Germinal center (tissue), 1 donor: ENCODE measurements around the gene CDK1.

Experiments
- DNase-seq: peaks from one replicate; pipeline ENCODE4 v3.0.0; 2012; ENCODE audit warnings: mixed read lengths, low spot score

Gene CDK1

GRCh38 chr10:60778971-60779796, 906 bp downstream of the CDK1 start:
- no peak for DNase-seq

- DNase-seq: no peak
Measured at GRCh38 chr10:60781661-60782060, 3.4 kb downstream of the CDK1 start.

DNA sequence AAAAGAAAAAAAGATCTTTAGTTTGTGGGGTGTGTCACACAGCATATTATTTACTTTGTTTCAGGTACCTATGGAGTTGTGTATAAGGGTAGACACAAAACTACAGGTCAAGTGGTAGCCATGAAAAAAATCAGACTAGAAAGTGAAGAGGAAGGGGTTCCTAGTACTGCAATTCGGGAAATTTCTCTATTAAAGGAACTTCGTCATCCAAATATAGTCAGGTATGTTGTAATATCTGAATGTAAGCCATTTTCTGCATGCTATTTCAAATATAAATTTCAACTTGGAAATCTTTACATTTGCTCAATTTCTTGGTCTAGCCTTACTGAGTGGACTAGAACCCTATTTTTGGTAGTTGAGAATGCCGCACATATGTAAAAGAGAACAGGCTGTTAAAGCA, 6.4 kb downstream of the CDK1 start:
- no peak for DNase-seq

DNA sequence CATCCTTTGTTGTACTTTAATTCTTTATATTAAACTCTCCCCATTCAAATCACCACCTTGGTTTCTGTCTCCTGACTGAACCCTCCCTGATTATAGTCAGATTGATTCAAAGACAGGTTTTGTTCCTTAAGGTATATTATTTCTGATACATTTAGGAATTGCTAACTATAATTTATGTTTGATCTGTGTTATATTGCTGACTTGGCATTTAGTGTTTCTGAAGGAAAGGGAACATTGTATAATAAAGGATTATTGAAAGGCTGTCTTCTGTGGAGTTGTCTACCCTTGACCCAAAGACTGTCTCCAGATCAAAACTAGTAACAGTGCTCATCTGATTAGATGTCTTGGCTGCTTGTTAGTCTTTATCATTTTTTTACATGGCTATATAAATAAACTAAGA, 10.3 kb downstream of the CDK1 start:
- DNase-seq: no peak

- DNase-seq: no peak
Measured at GRCh38 chr10:60789340-60789739, 11.1 kb downstream of the CDK1 start.

DNA sequence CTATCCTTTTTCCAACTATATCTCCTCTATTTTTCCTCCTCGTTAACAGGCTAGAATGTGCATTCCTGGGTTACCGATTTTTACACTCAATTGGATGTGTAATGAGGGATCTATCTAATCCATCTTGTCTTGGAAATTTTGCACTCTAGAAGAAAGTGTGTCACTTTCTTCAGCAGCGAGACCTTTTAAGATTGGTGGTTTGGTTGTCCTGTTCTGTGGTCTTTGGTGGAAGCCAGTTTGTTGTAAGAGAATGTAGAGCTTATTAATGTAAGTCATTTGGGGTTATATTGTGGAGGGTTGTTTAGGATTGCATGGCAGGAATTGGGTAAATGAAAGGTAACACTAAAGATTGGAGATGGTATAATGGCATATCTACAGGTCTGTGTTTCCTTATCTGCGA, 16.7 kb downstream of the CDK1 start:
- no peak for DNase-seq

DNA sequence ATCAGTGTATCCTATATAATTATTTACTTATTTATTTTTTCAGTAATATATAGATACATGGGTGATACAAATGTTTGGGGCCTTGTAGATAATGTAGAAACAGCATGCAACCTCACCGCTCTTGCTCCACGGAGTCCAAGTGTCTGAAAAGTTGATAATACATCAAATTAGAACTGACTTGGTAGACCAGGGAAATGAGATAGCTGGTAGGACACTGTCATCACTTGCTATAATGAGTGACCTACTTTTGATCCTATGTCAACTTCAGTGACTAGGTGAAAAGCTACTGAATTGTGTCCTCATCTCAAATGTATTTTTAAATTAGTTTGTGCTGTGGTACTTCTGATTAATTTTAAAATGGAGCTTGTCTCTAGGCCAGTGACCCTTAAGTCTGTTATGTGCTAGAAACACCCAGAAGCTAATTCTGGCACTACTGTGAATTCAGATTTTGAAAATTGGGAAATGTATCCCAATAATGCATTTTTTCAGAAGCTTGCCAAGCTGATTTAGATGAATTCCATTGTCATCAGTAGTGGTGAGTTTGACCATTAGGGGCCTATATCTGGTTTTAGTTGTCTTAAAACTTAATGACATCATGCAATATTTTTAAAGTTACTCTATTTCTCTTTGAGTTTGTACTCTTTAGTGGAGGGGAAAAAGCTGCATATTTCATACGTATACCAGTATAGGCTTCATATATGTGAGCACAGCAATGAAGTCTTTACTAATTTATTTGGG, 17.4 kb downstream of the CDK1 start:
- no peak for DNase-seq

DNA sequence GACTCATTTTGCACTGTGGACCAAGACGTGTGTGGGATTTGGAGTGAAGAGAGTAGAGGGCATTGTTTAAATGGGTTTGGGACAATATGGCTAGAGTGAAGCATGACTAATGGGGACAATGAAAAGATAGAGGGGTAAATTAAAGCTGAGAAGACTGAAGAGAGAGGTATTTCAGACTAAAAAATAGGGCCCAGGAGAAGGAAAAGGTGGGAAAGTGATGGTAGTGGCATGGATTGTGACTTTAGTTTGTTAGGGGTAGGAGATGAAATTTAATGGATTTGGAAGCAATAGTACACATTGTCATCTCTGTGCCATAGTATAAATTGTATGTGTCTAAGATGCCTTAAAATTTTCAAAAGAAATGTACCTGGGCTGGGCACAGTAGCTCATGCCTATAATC, 18.2 kb downstream of the CDK1 start:
- DNase-seq: no peak

DNA sequence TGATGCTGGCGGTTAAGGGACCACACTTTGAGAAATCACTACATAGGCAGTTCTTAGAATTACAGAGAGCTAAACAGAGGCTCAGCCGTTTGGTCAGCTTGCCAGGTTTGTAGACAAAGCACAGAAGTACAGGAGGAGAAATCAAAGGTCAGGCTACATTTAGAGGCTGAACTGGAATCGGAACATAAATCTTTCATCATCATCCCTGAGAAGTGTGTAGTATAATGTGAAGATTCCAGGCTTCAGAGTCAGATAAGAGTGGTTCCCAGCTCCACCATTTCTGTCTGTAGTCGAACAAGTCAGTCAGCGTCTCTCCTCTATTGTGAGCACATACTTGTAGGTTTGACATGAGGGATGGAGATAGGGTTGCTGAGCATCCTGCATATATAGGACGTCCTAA, 18.9 kb downstream of the CDK1 start:
- DNase-seq: no peak

DNA sequence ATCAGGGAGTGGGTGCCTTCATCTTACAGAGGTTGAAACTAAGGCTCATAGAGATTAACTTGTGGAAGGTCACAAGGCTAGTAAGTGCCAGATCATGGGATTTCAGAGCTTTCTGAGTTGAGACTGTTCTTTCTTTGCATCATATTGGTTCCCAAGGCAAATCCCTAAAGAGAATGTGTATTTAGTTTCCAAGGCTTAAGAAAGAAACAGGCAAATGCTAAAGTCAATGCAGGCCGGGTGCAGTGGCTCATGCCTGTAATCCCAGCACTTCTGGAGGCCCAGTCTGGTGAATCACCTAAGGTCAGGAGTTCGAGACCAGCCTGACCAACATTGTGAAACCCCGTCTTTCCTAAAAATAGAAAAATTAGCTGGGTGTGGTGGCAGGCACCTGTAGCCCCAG, 19.8 kb downstream of the CDK1 start:
- DNase-seq: no peak

GRCh38 chr10:60798870-60799269, 20.6 kb downstream of the CDK1 start:
- no peak for DNase-seq

DNA sequence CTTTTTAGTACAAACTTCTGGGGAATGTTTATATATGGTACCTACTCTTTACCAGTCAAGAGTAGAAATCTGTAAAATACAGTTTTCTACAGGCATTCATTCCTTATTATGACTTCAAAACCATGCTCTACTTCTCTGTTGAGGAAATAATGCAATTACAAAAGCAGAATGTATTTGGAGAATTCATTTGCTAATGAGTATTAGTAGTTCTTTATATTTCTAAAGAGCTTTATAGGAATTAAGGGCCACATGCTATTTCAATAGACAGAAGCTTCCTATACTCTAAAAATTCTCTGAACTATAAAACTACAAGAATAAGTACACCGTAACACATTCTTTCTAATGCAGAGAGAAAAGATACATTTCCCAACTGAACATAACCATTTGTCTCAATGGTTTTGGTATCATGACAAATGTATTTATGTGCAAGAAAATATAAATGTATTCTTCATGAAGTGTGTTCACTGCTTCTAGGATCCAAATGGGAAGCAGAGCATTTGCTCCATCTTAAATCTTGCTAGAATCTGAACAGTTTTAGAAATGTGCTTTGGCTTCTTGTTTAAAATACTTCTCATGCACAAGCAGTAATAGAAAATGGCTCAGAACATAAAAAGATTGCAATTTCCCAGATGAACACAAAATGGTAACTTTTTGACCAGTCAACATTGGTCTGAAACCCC, 21.8 kb downstream of the CDK1 start:
- DNase-seq: no peak

DNA sequence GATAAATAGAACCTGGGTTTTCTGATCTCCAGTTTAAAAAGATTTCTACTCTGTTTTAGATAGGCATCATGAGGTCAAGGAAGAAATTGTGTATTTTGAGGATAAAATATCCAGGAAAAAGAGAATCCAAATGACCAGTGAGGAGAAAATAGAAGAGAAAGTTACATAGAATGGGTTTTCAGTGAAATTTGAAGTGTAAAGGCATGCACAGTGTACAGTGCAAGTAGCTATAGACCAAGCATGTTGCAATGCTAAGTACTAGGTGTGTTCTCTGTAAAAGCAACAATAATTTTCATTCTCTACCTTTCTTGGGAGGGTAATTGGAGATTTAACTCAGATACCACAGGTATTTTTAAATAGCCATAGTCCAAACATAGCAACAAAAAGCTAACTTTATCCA, 22.6 kb downstream of the CDK1 start:
- no peak for DNase-seq

DNA sequence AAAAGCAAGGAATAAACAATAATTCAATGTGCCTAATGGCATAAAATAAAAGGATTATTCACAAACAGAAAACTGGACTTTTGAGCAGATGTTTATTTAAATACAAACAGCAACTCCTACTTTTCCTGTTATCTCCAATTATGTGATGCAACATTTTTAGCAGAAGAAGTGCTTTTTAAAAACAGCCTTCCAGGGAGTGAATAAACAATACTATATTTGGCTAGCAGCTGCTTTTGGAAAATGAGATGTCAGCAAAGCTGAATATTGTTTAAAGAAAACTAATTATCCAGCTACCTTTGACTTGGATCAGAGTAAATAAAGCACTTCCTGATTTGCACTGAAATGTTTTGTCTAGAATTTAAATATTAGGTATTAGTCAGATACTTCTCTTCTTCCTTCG, 23.2 kb downstream of the CDK1 start:
- no peak for DNase-seq

- no peak for DNase-seq
Measured at GRCh38 chr10:60803433-60803832, 25.2 kb downstream of the CDK1 start.

GRCh38 chr10:60803865-60804264, 25.6 kb downstream of the CDK1 start:
- no peak for DNase-seq

GRCh38 chr10:60806921-60807320, 28.6 kb downstream of the CDK1 start:
- DNase-seq: no peak

DNA sequence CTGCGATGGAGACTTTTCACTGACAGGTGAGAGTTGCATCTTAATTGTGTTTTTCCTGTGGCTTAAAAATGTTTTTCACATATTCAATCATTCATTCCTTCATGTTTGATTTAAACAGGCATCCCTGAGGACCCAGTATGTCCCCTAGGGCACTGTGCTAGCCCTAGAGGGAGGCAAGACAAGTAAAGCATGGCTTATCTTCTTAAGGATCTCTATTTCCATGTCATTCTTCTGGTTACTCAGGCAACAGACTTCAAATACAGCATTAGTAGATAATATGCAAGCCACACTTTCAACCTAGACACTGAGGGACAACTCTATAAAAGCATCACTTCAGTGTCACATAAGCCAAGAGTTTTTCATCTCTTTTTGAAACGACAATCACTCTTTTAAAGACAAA, 29.2 kb downstream of the CDK1 start:
- DNase-seq: no peak

GRCh38 chr10:60808036-60808435, 29.8 kb downstream of the CDK1 start:
- no peak for DNase-seq

DNA sequence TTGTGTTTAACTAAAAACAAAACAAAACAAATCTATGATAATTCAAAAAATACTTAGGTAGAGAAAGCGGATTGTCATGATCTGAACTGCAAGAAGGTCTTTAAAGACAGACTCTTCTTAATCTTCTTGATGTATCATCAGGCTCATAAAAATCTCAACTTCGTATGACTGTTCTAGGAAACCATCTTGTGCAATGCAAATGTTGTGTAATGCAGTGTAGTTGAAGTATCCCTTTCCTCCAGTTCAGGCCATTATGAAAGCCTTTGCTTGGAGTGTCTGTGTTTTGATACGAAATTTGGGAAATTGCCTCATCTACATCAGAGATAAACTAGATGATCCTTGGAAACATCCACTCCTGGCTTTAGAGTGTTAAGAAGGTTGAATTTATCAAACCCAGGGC, 30.9 kb downstream of the CDK1 start:
- no peak for DNase-seq

GRCh38 chr10:60810437-60811182, 32.3 kb downstream of the CDK1 start:
- DNase-seq: no peak

GRCh38 chr10:60816628-60817397, 38.5 kb downstream of the CDK1 start:
- DNase-seq: peak; percentile 67
